Panc1 (cell line): ENCODE results near the gene NHEJ1.

ENCODE experiments used
- POLR2AphosphoS5 ChIP-seq: IDR thresholded peaks from 2 replicates; pipeline ENCODE4 v1.6.1; 2012; ENCODE audit warnings: mild to moderate bottlenecking, low read depth, low read length, moderate library complexity
- SIN3A ChIP-seq: IDR thresholded peaks from 2 replicates; pipeline ENCODE4 v1.6.1; 2012; ENCODE audit warnings: low read depth, mild to moderate bottlenecking, low read length, moderate library complexity, borderline replicate concordance; ENCODE audit not compliant: insufficient read depth
- TCF7L2 ChIP-seq: IDR thresholded peaks from 2 replicates; pipeline ENCODE4 v1.6.1; 2011; ENCODE audit warnings: mild to moderate bottlenecking, low read depth, low read length, inconsistent platforms
- TF ChIP-seq, protein P1 (sequence below): fragments of 450-650 bp; IDR thresholded peaks from 2 replicates; pipeline ENCODE4 v1.5.1; 2017; ENCODE audit warnings: mild to moderate bottlenecking
- TF ChIP-seq, protein P2 (sequence below), 2 experiments: IDR thresholded peaks; 2 replicates each; pipeline ENCODE4 v1.6.1; 2011 to 2012; ENCODE audit warnings: low read depth in 2 of 2, control low read depth in 1 of 2, low read length in 1 of 2, mild to moderate bottlenecking in 1 of 2, moderate library complexity in 1 of 2; ENCODE audit not compliant: insufficient read depth in 1 of 2

DNA sequence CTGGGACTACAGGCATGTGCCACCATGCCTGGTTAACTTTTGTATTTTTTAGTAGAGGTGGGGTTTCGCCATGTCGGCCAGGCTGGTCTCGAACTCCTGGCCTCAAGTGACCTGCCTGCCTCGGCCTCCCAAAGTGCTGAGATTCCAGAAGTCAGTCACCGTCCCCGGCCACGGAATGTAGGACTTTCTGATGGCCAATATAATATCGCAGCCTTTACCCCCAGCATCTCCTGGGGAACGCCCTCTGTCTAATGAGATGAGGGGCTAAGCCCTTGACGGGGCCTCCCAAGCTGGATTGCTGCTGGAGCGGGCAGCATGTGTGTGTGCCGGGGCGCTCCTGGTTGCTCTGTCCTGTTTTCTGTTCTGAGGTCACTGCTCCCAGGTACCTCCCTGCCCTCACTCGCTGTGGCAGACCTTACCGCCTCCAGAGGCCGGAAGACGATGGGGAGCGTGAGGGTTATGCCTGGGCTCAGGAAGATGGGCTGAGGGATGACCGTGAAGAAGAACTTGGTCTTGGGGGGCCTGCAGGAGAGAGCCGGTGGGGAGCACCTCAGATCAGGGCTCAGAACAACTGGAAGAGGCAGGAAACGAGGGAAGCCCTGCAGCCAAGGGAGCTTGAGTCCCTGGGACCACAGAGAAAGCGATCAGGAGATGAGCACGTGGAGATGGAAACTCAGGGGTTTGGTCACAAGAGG, 128.4 kb downstream of the NHEJ1 start:
- TF ChIP-seq, protein P1, sequence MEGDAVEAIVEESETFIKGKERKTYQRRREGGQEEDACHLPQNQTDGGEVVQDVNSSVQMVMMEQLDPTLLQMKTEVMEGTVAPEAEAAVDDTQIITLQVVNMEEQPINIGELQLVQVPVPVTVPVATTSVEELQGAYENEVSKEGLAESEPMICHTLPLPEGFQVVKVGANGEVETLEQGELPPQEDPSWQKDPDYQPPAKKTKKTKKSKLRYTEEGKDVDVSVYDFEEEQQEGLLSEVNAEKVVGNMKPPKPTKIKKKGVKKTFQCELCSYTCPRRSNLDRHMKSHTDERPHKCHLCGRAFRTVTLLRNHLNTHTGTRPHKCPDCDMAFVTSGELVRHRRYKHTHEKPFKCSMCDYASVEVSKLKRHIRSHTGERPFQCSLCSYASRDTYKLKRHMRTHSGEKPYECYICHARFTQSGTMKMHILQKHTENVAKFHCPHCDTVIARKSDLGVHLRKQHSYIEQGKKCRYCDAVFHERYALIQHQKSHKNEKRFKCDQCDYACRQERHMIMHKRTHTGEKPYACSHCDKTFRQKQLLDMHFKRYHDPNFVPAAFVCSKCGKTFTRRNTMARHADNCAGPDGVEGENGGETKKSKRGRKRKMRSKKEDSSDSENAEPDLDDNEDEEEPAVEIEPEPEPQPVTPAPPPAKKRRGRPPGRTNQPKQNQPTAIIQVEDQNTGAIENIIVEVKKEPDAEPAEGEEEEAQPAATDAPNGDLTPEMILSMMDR, result no peak
- TF ChIP-seq POLR2AphosphoS5 (no peak), TCF7L2 (no peak), SIN3A (no peak)
- TF ChIP-seq, protein P2, sequence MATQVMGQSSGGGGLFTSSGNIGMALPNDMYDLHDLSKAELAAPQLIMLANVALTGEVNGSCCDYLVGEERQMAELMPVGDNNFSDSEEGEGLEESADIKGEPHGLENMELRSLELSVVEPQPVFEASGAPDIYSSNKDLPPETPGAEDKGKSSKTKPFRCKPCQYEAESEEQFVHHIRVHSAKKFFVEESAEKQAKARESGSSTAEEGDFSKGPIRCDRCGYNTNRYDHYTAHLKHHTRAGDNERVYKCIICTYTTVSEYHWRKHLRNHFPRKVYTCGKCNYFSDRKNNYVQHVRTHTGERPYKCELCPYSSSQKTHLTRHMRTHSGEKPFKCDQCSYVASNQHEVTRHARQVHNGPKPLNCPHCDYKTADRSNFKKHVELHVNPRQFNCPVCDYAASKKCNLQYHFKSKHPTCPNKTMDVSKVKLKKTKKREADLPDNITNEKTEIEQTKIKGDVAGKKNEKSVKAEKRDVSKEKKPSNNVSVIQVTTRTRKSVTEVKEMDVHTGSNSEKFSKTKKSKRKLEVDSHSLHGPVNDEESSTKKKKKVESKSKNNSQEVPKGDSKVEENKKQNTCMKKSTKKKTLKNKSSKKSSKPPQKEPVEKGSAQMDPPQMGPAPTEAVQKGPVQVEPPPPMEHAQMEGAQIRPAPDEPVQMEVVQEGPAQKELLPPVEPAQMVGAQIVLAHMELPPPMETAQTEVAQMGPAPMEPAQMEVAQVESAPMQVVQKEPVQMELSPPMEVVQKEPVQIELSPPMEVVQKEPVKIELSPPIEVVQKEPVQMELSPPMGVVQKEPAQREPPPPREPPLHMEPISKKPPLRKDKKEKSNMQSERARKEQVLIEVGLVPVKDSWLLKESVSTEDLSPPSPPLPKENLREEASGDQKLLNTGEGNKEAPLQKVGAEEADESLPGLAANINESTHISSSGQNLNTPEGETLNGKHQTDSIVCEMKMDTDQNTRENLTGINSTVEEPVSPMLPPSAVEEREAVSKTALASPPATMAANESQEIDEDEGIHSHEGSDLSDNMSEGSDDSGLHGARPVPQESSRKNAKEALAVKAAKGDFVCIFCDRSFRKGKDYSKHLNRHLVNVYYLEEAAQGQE (IDR thresholded peaks at IDR 0.05; ENCODE audit: insufficient read depth in 1 of 2, low read depth in 2 of 2, low read length in 1 of 2), result no peak
